Fibroblast of lung (primary cell): ENCODE results near the gene CTNNA1. TPM values are rescaled to one million over a fixed set of nuclear protein-coding genes. Genes with fewer than 3 reads are reported as not detected.

Source experiments
- DNase-seq, 2 donors: peaks; one replicate each; pipeline versions ENCODE4 v3.0.0 to v3.0.0-alpha.2; 2010; ENCODE audit warnings: low read depth in 2 of 2
- H2AFZ ChIP-seq: 2 replicates; pipeline ENCODE4 v1.5.1; 2012; ENCODE audit warnings: low read length, control low read depth, inconsistent platforms
- H3K27ac ChIP-seq: 2 replicates; pipeline ENCODE4 v1.5.1; 2011; ENCODE audit warnings: low read length, control low read depth; ENCODE audit not compliant: insufficient read depth
- H3K27me3 ChIP-seq: 2 replicates; pipeline ENCODE4 v1.5.1; 2011; ENCODE audit warnings: mild to moderate bottlenecking, low read length; ENCODE audit not compliant: control insufficient read depth, insufficient read depth
- H3K36me3 ChIP-seq: 2 replicates; pipeline ENCODE4 v1.5.1; 2011; ENCODE audit warnings: low read length; ENCODE audit not compliant: control insufficient read depth, insufficient read depth
- H3K4me1 ChIP-seq: 2 replicates; pipeline ENCODE4 v1.5.1; 2011; ENCODE audit warnings: low read length; ENCODE audit not compliant: control insufficient read depth, insufficient read depth; ENCODE audit errors: extremely low read depth
- H3K4me2 ChIP-seq: 2 replicates; pipeline ENCODE4 v1.5.1; 2011; ENCODE audit warnings: low read length, control low read depth; ENCODE audit not compliant: insufficient read depth; ENCODE audit errors: extremely low read depth
- H3K4me3 ChIP-seq, 4 experiments: fragments of 200-600 bp in 1 of 4; sonication (generic) in 1 of 4; replicated peaks in 1 of 4; 2 replicates each; pipeline ENCODE4 v1.5.1; 2011 to 2016; ENCODE audit warnings: low read length in 4 of 4, low read depth in 3 of 4, mild to moderate bottlenecking in 3 of 4, control low read depth in 2 of 4, inconsistent platforms in 1 of 4, mixed read lengths in 1 of 4; ENCODE audit not compliant: insufficient read depth in 1 of 4; ENCODE audit errors: control extremely low read depth in 1 of 4
- H3K79me2 ChIP-seq: 2 replicates; pipeline ENCODE4 v1.5.1; 2012; ENCODE audit warnings: mild to moderate bottlenecking, low read length, inconsistent platforms; ENCODE audit not compliant: control insufficient read depth, insufficient read depth
- H3K9ac ChIP-seq: 2 replicates; pipeline ENCODE4 v1.5.1; 2011; ENCODE audit warnings: mild to moderate bottlenecking, low read length, control low read depth; ENCODE audit not compliant: insufficient read depth
- H3K9me3 ChIP-seq: 2 replicates; pipeline ENCODE4 v1.5.1; 2012; ENCODE audit warnings: low read depth, low read length; ENCODE audit not compliant: control insufficient read depth, insufficient read depth
- H4K20me1 ChIP-seq: 2 replicates; pipeline ENCODE4 v1.5.1; 2011; ENCODE audit warnings: low read length; ENCODE audit not compliant: control insufficient read depth, insufficient read depth; ENCODE audit errors: extremely low read depth
- CTCF ChIP-seq, 2 donors: IDR thresholded peaks in 1 of 2; conservative IDR thresholded peaks in 1 of 2; 1 replicate in 1 of 2; 2 replicates in 1 of 2; pipeline ENCODE4 v1.5.1; 2011 to 2012; ENCODE audit warnings: low read length in 2 of 2, control low read depth in 1 of 2, inconsistent platforms in 1 of 2, low read depth in 1 of 2, mild to moderate bottlenecking in 1 of 2
- EZH2 ChIP-seq: IDR thresholded peaks from 2 replicates; pipeline ENCODE4 v1.5.1; 2012; ENCODE audit warnings: low read length, control low read depth, mild to moderate bottlenecking; ENCODE audit errors: missing control alignments
- polyA plus RNA-seq, 2 donors: library from polyadenylated mRNA; depleted of rRNA in 1 of 2; stranded (reverse) in 1 of 2; unstranded in 1 of 2; fragments of >200 nt; gene quantifications; 2 replicates each; pipeline ENCODE4 v1.2.1, GENCODE V29; 2011 to 2012; ENCODE audit warnings: missing spikeins in 1 of 2
- total RNA-seq: library from RNA; depleted of rRNA; stranded (reverse); fragments of >200 nt; gene quantifications from 2 replicates; pipeline ENCODE4 v1.2.1, GENCODE V29; 2014

Gene CTNNA1
- total and polyA plus RNA-seq, 2 donors (not counting 1 experiment from before 2014, with no cell fraction given), result 181 to 557 TPM

GRCh38 chr5:138943599-138944173 is 190.5 kb downstream of the CTNNA1 start:
- Histone ChIP-seq H3K9me3 (no peaks in the 10 kb centered on the region), H3K9ac (no peak overlapping the region), H3K27me3 (no peaks in the 10 kb centered on the region), H3K4me1 (peaks cover 3% of the 10 kb centered on the region), H3K27ac (no peak overlapping the region), H3K79me2 (no peaks in the 10 kb centered on the region), H4K20me1 (no peaks in the 10 kb centered on the region), H3K4me3 (no peak overlapping the region), H3K36me3 (peaks cover 6% of the 10 kb centered on the region), H3K4me2 (no peak overlapping the region), H2AFZ (no peak overlapping the region)
- TF ChIP-seq CTCF (conservative IDR thresholded peaks at IDR 0.05 in 1 of 2, IDR thresholded peaks at IDR 0.05 in 1 of 2; ENCODE audit: low read depth in 1 of 2, low read length in 2 of 2) (no peak), EZH2 (no peak)
- DNase-seq, result no peak

GRCh38 chr5:138944527-138945322 is 191.5 kb downstream of the CTNNA1 start:
- Histone ChIP-seq H3K9me3 (no peaks in the 10 kb centered on the region), H3K4me2 (no peak overlapping the region), H3K4me1 (peaks cover 3% of the 10 kb centered on the region), H3K9ac (no peak overlapping the region), H3K27ac (no peak overlapping the region), H3K4me3 (no peak overlapping the region), H3K36me3 (peaks cover 6% of the 10 kb centered on the region), H3K79me2 (no peaks in the 10 kb centered on the region), H3K27me3 (no peaks in the 10 kb centered on the region), H2AFZ (no peak overlapping the region), H4K20me1 (no peaks in the 10 kb centered on the region)
- DNase-seq, result peak in 1 of 2 donors; percentile 74
- no peak for TF ChIP-seq CTCF (conservative IDR thresholded peaks at IDR 0.05 in 1 of 2, IDR thresholded peaks at IDR 0.05 in 1 of 2; ENCODE audit: low read depth in 1 of 2, low read length in 2 of 2)
- TF ChIP-seq EZH2, result no peak

GRCh38 chr5:138945421-138946240 is 192.4 kb downstream of the CTNNA1 start:
- Histone ChIP-seq H3K9ac (no peak overlapping the region), H3K27me3 (no peaks in the 10 kb centered on the region), H3K36me3 (peaks cover 6% of the 10 kb centered on the region), H3K79me2 (no peaks in the 10 kb centered on the region), H4K20me1 (no peaks in the 10 kb centered on the region), H3K4me3 (no peak overlapping the region), H3K4me2 (no peak overlapping the region), H3K27ac (no peak overlapping the region), H2AFZ (no peak overlapping the region), H3K9me3 (no peaks in the 10 kb centered on the region), H3K4me1 (peaks cover 3% of the 10 kb centered on the region)
- no peak for TF ChIP-seq CTCF (conservative IDR thresholded peaks at IDR 0.05 in 1 of 2, IDR thresholded peaks at IDR 0.05 in 1 of 2; ENCODE audit: low read depth in 1 of 2, low read length in 2 of 2)
- no peak for DNase-seq
